GM12878 (cell line): ENCODE results near the gene SIK3. TPM values are rescaled to one million over a fixed set of nuclear protein-coding genes. Genes with fewer than 3 reads are reported as not detected.

Experiments
- ATAC-seq: fragments of 200-7000 bp; cut with Tn5 transposase; 3 replicates; pipeline ENCODE4 v1.9.1; 2020; ENCODE audit warnings: mild to moderate bottlenecking, moderate library complexity
- BruUV-seq: library from RNA; stranded (reverse); fragments of 400-500 nt; replicated peaks from 2 replicates; lab custom pipeline; 2021; lab: Mats Ljungman, UMichigan
- CTCF ChIA-PET: fragments of 300-600 bp; sonication (Branson Sonifier 250); formaldehyde crosslinking; extraction: SDS; loops from one replicate; lab custom pipeline; 2021; ENCODE audit warnings: inconsistent platforms; lab: Yijun Ruan, JAX
- POLR2A ChIA-PET: fragments of 350-600 bp; formaldehyde crosslinking; extraction: SDS; loops from one replicate; lab custom pipeline; 2021; ENCODE audit warnings: inconsistent platforms; lab: Charles Lee
- RAD21 ChIA-PET: fragments of 300-600 bp; sonication (Branson Sonifier 250); formaldehyde crosslinking; loops from one replicate; lab custom pipeline; 2023; ENCODE audit warnings: antibody characterized with exemption; ENCODE audit not compliant: unreplicated experiment; lab: Charles Lee
- SMC1A ChIA-PET: fragments of 300-600 bp; sonication (Branson Sonifier 250); formaldehyde crosslinking; loops from one replicate; lab custom pipeline; 2023; ENCODE audit not compliant: unreplicated experiment, uncharacterized antibody; lab: Charles Lee
- DNase-seq: peaks from one replicate; pipeline ENCODE4 v3.0.0-alpha.2; 2011; ENCODE audit warnings: low read depth, low spot score
- FAIRE-seq: peaks from 3 replicates; lab custom pipeline; 2011; peaks lifted over from hg19 to GRCh38; lab: Jason Lieb, UNC
- H2AFZ ChIP-seq: 2 replicates; pipeline ENCODE4 v1.6.0; 2011; ENCODE audit warnings: low read depth, low read length, control low read depth; ENCODE audit not compliant: control insufficient read depth
- H3K27ac ChIP-seq: 2 replicates; pipeline ENCODE4 v1.5.1; 2011; ENCODE audit warnings: control low read depth; ENCODE audit not compliant: control insufficient read depth, insufficient read depth
- H3K27me3 ChIP-seq, 2 experiments: replicated peaks in 1 of 2; 2 replicates each; pipeline versions ENCODE4 v1.6.0 to v1.6.1; 2011; ENCODE audit warnings: low read length in 1 of 2; ENCODE audit not compliant: control insufficient read depth in 2 of 2, insufficient read depth in 2 of 2
- H3K36me3 ChIP-seq, 2 experiments: 2 replicates each; pipeline ENCODE4 v1.5.1; 2011; ENCODE audit warnings: low read length in 1 of 2; ENCODE audit not compliant: control insufficient read depth in 2 of 2, insufficient read depth in 2 of 2
- H3K4me1 ChIP-seq: 2 replicates; pipeline ENCODE4 v1.6.1; 2011; ENCODE audit warnings: mild to moderate bottlenecking, low read length, moderate library complexity, mixed read lengths; ENCODE audit not compliant: control insufficient read depth, insufficient read depth
- H3K4me2 ChIP-seq: 2 replicates; pipeline ENCODE4 v1.6.0; 2011; ENCODE audit warnings: control low read depth; ENCODE audit not compliant: control insufficient read depth, insufficient read depth
- H3K4me3 ChIP-seq: fragments of 200-600 bp; sonication (generic); 2 replicates; pipeline ENCODE4 v1.5.1; 2016
- H3K79me2 ChIP-seq: 2 replicates; pipeline ENCODE4 v1.6.0; 2011; ENCODE audit warnings: low read length; ENCODE audit not compliant: control insufficient read depth, insufficient read depth
- H3K9ac ChIP-seq: 2 replicates; pipeline ENCODE4 v1.8.0; 2011; ENCODE audit warnings: low read length, control low read depth, mixed read lengths; ENCODE audit not compliant: control insufficient read depth, insufficient read depth
- H3K9me3 ChIP-seq: replicated peaks from 3 replicates; pipeline ENCODE4 v1.5.1; 2011; ENCODE audit warnings: mild to moderate bottlenecking, low read length; ENCODE audit not compliant: control insufficient read depth, insufficient read depth
- H4K20me1 ChIP-seq: 2 replicates; pipeline ENCODE4 v1.6.0; 2011; ENCODE audit not compliant: control insufficient read depth, insufficient read depth
- ATF2 ChIP-seq: IDR thresholded peaks from 2 replicates; pipeline ENCODE4 v1.6.1; 2012; ENCODE audit warnings: low read length, inconsistent platforms
- BCL11A ChIP-seq: IDR thresholded peaks from 2 replicates; pipeline ENCODE4 v1.6.1; 2011; ENCODE audit warnings: low read depth, low read length
- HDAC2 ChIP-seq: fragments of 200-600 bp; sonication (generic); IDR thresholded peaks from 2 replicates; pipeline ENCODE4 v1.6.1; 2017
- IKZF1 ChIP-seq: fragments of 450-650 bp; conservative IDR thresholded peaks from 2 replicates; pipeline ENCODE4 v1.6.1; 2017; ENCODE audit warnings: antibody characterized with exemption, mild to moderate bottlenecking
- IRF3 ChIP-seq: fragments of 450-650 bp; IDR thresholded peaks from 2 replicates; pipeline ENCODE4 v1.6.1; 2014; ENCODE audit warnings: mild to moderate bottlenecking
- JUND ChIP-seq: IDR thresholded peaks from 2 replicates; pipeline ENCODE4 v1.6.1; 2012; ENCODE audit warnings: low read depth, mild to moderate bottlenecking, low read length, improper control_type of control experiment, moderate library complexity
- RCOR1 ChIP-seq: conservative IDR thresholded peaks from 2 replicates; pipeline ENCODE4 v1.6.1; 2012; ENCODE audit warnings: low read depth, low read length, improper control_type of control experiment
- RFX5 ChIP-seq: IDR thresholded peaks from 2 replicates; pipeline ENCODE4 v1.6.1; 2011; ENCODE audit warnings: low read depth, low read length, improper control_type of control experiment
- SIN3A ChIP-seq: IDR thresholded peaks from 2 replicates; pipeline ENCODE4 v1.6.1; 2012; ENCODE audit warnings: low read depth, low read length, improper control_type of control experiment
- SMC3 ChIP-seq: IDR thresholded peaks from 2 replicates; pipeline ENCODE4 v1.6.1; 2011; ENCODE audit warnings: low read length, improper control_type of control experiment, borderline replicate concordance
- TAF1 ChIP-seq: IDR thresholded peaks from 2 replicates; pipeline ENCODE4 v1.6.1; 2011; ENCODE audit warnings: mild to moderate bottlenecking, low read depth, low read length, borderline replicate concordance
- ZNF24 ChIP-seq: fragments of 450-650 bp; IDR thresholded peaks from 2 replicates; pipeline ENCODE4 v1.6.1; 2017; ENCODE audit warnings: antibody characterized with exemption, mild to moderate bottlenecking
- ZSCAN29 ChIP-seq: fragments of 450-650 bp; IDR thresholded peaks from 2 replicates; pipeline ENCODE4 v1.6.1; 2017; ENCODE audit warnings: mild to moderate bottlenecking, moderate library complexity
- WGBS: methylation state at CpG from one replicate; pipeline ENCODE4 v1.1.6; 2016; ENCODE audit warnings: low lambda C conversion rate; ENCODE audit not compliant: insufficient replicate concordance, insufficient coverage; ENCODE audit errors: missing lambda C conversion rate; 5-methylcytosine and 5-hydroxymethylcytosine counted together
- in situ Hi-C: fragments of 300-500 bp; cut with MboI; formaldehyde crosslinking; loops from 9 replicates; pipeline ENCODE4 v1.14.3; 2018; ENCODE audit warnings: mixed read lengths
- intact Hi-C: fragments of 100-400 bp; cut with micrococcal nuclease; formaldehyde crosslinking; loops from one replicate; pipeline ENCODE4 v1.14.2; 2022; ENCODE audit not compliant: unreplicated experiment
- polyA plus RNA-seq, 11 experiments: library from polyadenylated mRNA; depleted of rRNA in 4 of 11; unstranded in 6 of 11; stranded (reverse) in 5 of 11; fragments of >200 nt; fragmentation: Nextera tagmentation in 4 of 11; fragmentation: Illumina TruSeq in 1 of 11; extraction: Ambion mirVana in 4 of 11; extraction: Trizol in 1 of 11; gene quantifications; 1 replicate in 1 of 11; 2 replicates in 10 of 11; pipeline versions ENCODE4 v1.2.1 to v1.2.3, GENCODE V29; 2011 to 2016; ENCODE audit warnings: inconsistent platforms in 2 of 11, missing spikeins in 2 of 11, low read depth in 1 of 11
- total RNA-seq, 4 experiments: library from RNA; depleted of rRNA in 3 of 4; stranded (reverse); fragments of >200 nt in 3 of 4; fragmentation: Illumina TruSeq in 1 of 4; extraction: Trizol in 1 of 4; gene quantifications; 2 replicates each; pipeline versions ENCODE4 v1.2.1 to v1.2.3, GENCODE V29; 2013 to 2021

The SIK3 gene
- total and polyA plus RNA-seq, 10 of the 15 experiments (the other 5 are each of a cell fraction or from before 2014, with no cell fraction given) = 2.5 to 31.9 (median 11.1) TPM

GRCh38 chr11:116938471-116939070 lies 159.7 kb downstream of the SIK3 start:
- no peaks in the 10 kb centered on the region for H3K9me3 ChIP-seq
- ATAC-seq (no peak), DNase-seq (no peak), FAIRE-seq (no peak)
- H3K79me2 ChIP-seq = no peaks in the 10 kb centered on the region
- TF ChIP-seq RFX5 (no peak), SMC3 (no peak)
- ChIA-PET POLR2A (no interaction called here), CTCF (interaction anchor here (1.2 to 1.8 kb wide), 2 partner anchors 10 to 20 kb away, joined by 4 to 5 read pairs; no protein-coding TSS in a partner anchor), SMC1A (no interaction called here), RAD21 (interaction anchor here (0.7 kb wide), 1 partner anchor 34 kb away, joined by 4 read pairs; no protein-coding TSS in a partner anchor)
- WGBS = no CpG with 5 or more reads among the region's 2 CpGs
- no peak overlapping the region for H3K9ac ChIP-seq
- H3K4me1 ChIP-seq = no peaks in the 10 kb centered on the region
- H4K20me1 ChIP-seq = no peaks in the 10 kb centered on the region
- H3K36me3 ChIP-seq = no peaks in the 10 kb centered on the region; a peak in 1 of 4 replicates
- BruUV-seq = no TSS peak
- no peak overlapping the region for H3K27ac ChIP-seq
- no peak overlapping the region for H3K4me2 ChIP-seq
- H2AFZ ChIP-seq = no peak overlapping the region
- in situ Hi-C loops = no loop called here
- no peak overlapping the region for H3K4me3 ChIP-seq
- intact Hi-C loops = no loop called here
- H3K27me3 ChIP-seq = no peaks in the 10 kb centered on the region

GRCh38 chr11:116936754-116937446 lies 161.3 kb downstream of the SIK3 start:
- Histone ChIP-seq H3K36me3 (no peaks in the 10 kb centered on the region; a peak in 1 of 4 replicates), H3K9me3 (no peaks in the 10 kb centered on the region), H3K79me2 (no peaks in the 10 kb centered on the region), H3K27ac (no peak overlapping the region), H4K20me1 (no peaks in the 10 kb centered on the region), H3K27me3 (no peaks in the 10 kb centered on the region), H3K4me2 (no peak overlapping the region), H2AFZ (no peak overlapping the region), H3K4me1 (no peaks in the 10 kb centered on the region), H3K4me3 (no peak overlapping the region), H3K9ac (no peak overlapping the region)
- ChIA-PET CTCF (interaction anchor here (1.2 to 1.8 kb wide), 2 partner anchors 12 to 22 kb away, joined by 4 to 5 read pairs; no protein-coding TSS in a partner anchor), POLR2A (no interaction called here), SMC1A (interaction anchor here (0.7 to 2.2 kb wide), 3 partner anchors 8 to 88 kb away, joined by 3 to 5 read pairs (median 4); no protein-coding TSS in a partner anchor), RAD21 (no interaction called here)
- BruUV-seq = no TSS peak
- WGBS = 100% methylated on average over 3 of the region's 3 CpGs
- in situ Hi-C loops = no loop called here
- DNase-seq (no peak), ATAC-seq (no peak), FAIRE-seq (no peak)
- intact Hi-C loops = no loop called here
- TF ChIP-seq HDAC2 (no peak), TAF1 (no peak), IKZF1 (no peak), RCOR1 (no peak), ATF2 (no peak), BCL11A (no peak), ZNF24 (no peak), SIN3A (no peak), IRF3 (no peak), JUND (no peak), ZSCAN29 (no peak)
